ENCODE results near the gene OSBPL3. TPM values are rescaled to one million over a fixed set of nuclear protein-coding genes. Genes with fewer than 3 reads are reported as not detected.

The OSBPL3 gene
- total RNA-seq, 1 experiment from 2014 or later = 8.6 TPM

- no peak for DNase-seq
- H2AK5ac ChIP-seq (ENCODE audit: insufficient read length, low read length) = no peak overlapping the region
- Mint-ChIP-seq H3K4me3 (no peak overlapping the region), H3K27me3 (ENCODE audit: low read depth) (no peaks in the 10 kb centered on the region), H3K36me3 (ENCODE audit: insufficient read depth in 1 of 3, low read depth in 3 of 3) (no peaks in the 10 kb centered on the region), H3K27ac (no peak overlapping the region), H3K9me3 (no peaks in the 10 kb centered on the region; a peak in 1 of 5 replicates), H3K4me1 (peaks cover 4 to 10% of the 10 kb centered on the region in 2 experiments; a peak in 3 of 4 replicates)
- no peak overlapping the region for H3T11ph ChIP-seq (ENCODE audit: low read length)
- no peaks in the 10 kb centered on the region for H3K23me2 ChIP-seq (ENCODE audit: insufficient read length, low read depth, low read length, poor library complexity, severe bottlenecking)
- no peak overlapping the region for H3K27ac ChIP-seq (ENCODE audit: insufficient read length, low read depth, low read length)
- no peak overlapping the region for H3K4me2 ChIP-seq (ENCODE audit: insufficient read depth, insufficient read length, low read length)
- H3K14ac ChIP-seq (ENCODE audit: insufficient read depth, low read length) = no peak overlapping the region
- H3K4me1 ChIP-seq (ENCODE audit: insufficient read depth, low read length) = peaks cover 3% of the 10 kb centered on the region; the same call in 1 of the 2 replicates
- no peaks in the 10 kb centered on the region for H3K27me3 ChIP-seq (ENCODE audit: insufficient read depth, low read length)
- H3K9ac ChIP-seq (ENCODE audit: extremely low read depth, insufficient read length, low read length) = no peak overlapping the region
- H2BK20ac ChIP-seq (ENCODE audit: low read depth, low read length, poor library complexity, severe bottlenecking) = no peak overlapping the region
- H2BK12ac ChIP-seq (ENCODE audit: insufficient read length, low read depth, low read length) = no peak overlapping the region
- no peak overlapping the region for H2BK5ac ChIP-seq (ENCODE audit: insufficient read length, low read length)
- no peak overlapping the region for H3K23ac ChIP-seq (ENCODE audit: insufficient read length, low read depth, low read length)
- no peak overlapping the region for H3K56ac ChIP-seq (ENCODE audit: insufficient read length, low read depth, low read length)
- H2BK120ac ChIP-seq (ENCODE audit: low read depth, low read length, poor library complexity, severe bottlenecking) = no peak overlapping the region
- no peak overlapping the region for H4K8ac ChIP-seq (replicated peaks; ENCODE audit: insufficient read length, low read depth, low read length)
- no peaks in the 10 kb centered on the region for H3K79me2 ChIP-seq (ENCODE audit: insufficient read depth, low read length)
- H4K5ac ChIP-seq (ENCODE audit: insufficient read length, low read depth, low read length) = no peak overlapping the region
- H4K91ac ChIP-seq (ENCODE audit: insufficient read length, low read depth, low read length) = no peak overlapping the region
- H3K4ac ChIP-seq (ENCODE audit: low read depth, low read length) = no peak overlapping the region
- no peaks in the 10 kb centered on the region for H4K20me1 ChIP-seq (ENCODE audit: control insufficient read depth, insufficient read depth, insufficient read length)
- no peak overlapping the region for H2AFZ ChIP-seq (ENCODE audit: low read length)
- H2BK15ac ChIP-seq (ENCODE audit: low read depth, low read length) = no peak overlapping the region
- TF ChIP-seq, protein P1, sequence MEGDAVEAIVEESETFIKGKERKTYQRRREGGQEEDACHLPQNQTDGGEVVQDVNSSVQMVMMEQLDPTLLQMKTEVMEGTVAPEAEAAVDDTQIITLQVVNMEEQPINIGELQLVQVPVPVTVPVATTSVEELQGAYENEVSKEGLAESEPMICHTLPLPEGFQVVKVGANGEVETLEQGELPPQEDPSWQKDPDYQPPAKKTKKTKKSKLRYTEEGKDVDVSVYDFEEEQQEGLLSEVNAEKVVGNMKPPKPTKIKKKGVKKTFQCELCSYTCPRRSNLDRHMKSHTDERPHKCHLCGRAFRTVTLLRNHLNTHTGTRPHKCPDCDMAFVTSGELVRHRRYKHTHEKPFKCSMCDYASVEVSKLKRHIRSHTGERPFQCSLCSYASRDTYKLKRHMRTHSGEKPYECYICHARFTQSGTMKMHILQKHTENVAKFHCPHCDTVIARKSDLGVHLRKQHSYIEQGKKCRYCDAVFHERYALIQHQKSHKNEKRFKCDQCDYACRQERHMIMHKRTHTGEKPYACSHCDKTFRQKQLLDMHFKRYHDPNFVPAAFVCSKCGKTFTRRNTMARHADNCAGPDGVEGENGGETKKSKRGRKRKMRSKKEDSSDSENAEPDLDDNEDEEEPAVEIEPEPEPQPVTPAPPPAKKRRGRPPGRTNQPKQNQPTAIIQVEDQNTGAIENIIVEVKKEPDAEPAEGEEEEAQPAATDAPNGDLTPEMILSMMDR (conservative IDR thresholded peaks at IDR 0.05) = no peak
- H3K79me1 ChIP-seq (ENCODE audit: insufficient read depth, low read depth, low read length, poor library complexity, severe bottlenecking) = no peaks in the 10 kb centered on the region
- H3K18ac ChIP-seq (ENCODE audit: insufficient read length, low read depth, low read length) = no peak overlapping the region
- no peaks in the 10 kb centered on the region for H3K9me3 ChIP-seq (ENCODE audit: control insufficient read depth, low read depth, low read length)
Measured at GRCh38 chr7:24773646-24774045, 206.3 kb downstream of the OSBPL3 start.

Data from H9 (cell line).